Fibroblast of lung (primary cell): ENCODE results near the gene MRPS2.

Experiments used
- EZH2 ChIP-seq: IDR thresholded peaks from 2 replicates; pipeline ENCODE4 v1.5.1; 2012; ENCODE audit warnings: low read length, control low read depth, mild to moderate bottlenecking; ENCODE audit errors: missing control alignments
- TF ChIP-seq, protein P1 (sequence below), 2 donors: IDR thresholded peaks in 1 of 2; conservative IDR thresholded peaks in 1 of 2; 1 replicate in 1 of 2; 2 replicates in 1 of 2; pipeline ENCODE4 v1.5.1; 2011 to 2012; ENCODE audit warnings: low read length in 2 of 2, control low read depth in 1 of 2, inconsistent platforms in 1 of 2, low read depth in 1 of 2, mild to moderate bottlenecking in 1 of 2

DNA sequence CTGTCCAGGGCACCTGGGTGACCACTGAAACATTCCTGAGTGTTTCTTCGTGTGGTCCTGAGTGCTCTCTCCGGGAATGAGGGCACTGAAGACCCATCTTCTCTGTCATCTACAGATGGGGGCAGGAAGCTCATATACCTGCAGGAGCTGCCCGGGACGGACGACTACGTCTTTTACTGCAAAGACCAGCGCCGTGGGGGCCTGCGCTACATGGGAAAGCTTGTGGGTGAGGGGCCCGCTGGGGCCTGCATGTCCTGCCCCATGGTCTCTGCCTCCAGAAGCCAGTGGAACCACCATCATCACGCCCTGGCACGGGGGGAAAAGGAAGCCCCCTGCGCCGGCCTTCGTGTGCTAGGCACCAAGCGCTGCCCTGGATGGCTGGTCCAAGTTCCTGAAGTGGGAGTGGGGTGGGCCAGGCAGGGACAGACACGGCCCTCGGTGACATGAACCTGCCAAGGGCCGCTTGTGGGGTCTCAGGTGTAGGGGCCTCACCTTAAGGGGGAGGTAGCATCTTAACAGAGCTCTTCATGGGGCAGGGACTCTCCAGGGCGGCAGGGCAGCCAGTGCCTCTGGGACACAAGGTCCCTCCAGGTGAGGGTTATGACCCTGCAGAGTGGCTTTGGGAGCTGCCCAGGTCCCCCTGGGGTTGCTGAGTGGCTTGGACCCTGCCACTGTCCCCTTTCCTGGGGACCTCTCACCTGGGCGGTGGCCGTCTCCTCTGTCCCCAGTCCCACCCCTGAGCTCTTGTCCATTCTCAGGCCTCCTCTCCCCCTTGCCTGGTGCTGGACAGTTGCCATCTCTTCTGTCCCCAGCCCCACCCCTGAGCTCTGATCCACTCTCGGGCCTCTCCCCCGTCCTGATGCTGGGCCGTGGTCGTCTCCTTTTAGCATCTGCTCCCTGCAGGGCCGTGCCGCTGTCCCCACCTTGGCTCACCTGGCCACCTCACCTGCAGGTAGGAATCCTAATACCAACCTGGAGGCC is 47.6 kb downstream of the MRPS2 start:
- TF ChIP-seq, protein P1, sequence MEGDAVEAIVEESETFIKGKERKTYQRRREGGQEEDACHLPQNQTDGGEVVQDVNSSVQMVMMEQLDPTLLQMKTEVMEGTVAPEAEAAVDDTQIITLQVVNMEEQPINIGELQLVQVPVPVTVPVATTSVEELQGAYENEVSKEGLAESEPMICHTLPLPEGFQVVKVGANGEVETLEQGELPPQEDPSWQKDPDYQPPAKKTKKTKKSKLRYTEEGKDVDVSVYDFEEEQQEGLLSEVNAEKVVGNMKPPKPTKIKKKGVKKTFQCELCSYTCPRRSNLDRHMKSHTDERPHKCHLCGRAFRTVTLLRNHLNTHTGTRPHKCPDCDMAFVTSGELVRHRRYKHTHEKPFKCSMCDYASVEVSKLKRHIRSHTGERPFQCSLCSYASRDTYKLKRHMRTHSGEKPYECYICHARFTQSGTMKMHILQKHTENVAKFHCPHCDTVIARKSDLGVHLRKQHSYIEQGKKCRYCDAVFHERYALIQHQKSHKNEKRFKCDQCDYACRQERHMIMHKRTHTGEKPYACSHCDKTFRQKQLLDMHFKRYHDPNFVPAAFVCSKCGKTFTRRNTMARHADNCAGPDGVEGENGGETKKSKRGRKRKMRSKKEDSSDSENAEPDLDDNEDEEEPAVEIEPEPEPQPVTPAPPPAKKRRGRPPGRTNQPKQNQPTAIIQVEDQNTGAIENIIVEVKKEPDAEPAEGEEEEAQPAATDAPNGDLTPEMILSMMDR (conservative IDR thresholded peaks at IDR 0.05 in 1 of 2, IDR thresholded peaks at IDR 0.05 in 1 of 2; ENCODE audit: low read depth in 1 of 2, low read length in 2 of 2) = no peak
- no peak for TF ChIP-seq EZH2
